HG03108 (cell line): Measurements from ENCODE around the gene TMEM97.
"Not testable (repeated sequence)": the region's sequence is repeated elsewhere in the genome, so short reads cannot be mapped to it uniquely, and the experiment has no call there.

Source experiments
- ATAC-seq: cut with Tn5 transposase; IDR thresholded peaks from one replicate; pipeline ENCODE4 v1.9.1; 2021; ENCODE audit warnings: moderate library complexity; ENCODE audit not compliant: unreplicated experiment

TMEM97 gene

GRCh38 chr17:28335959-28336871, 17.2 kb downstream of the TMEM97 start:
- ATAC-seq, result no peak

DNA sequence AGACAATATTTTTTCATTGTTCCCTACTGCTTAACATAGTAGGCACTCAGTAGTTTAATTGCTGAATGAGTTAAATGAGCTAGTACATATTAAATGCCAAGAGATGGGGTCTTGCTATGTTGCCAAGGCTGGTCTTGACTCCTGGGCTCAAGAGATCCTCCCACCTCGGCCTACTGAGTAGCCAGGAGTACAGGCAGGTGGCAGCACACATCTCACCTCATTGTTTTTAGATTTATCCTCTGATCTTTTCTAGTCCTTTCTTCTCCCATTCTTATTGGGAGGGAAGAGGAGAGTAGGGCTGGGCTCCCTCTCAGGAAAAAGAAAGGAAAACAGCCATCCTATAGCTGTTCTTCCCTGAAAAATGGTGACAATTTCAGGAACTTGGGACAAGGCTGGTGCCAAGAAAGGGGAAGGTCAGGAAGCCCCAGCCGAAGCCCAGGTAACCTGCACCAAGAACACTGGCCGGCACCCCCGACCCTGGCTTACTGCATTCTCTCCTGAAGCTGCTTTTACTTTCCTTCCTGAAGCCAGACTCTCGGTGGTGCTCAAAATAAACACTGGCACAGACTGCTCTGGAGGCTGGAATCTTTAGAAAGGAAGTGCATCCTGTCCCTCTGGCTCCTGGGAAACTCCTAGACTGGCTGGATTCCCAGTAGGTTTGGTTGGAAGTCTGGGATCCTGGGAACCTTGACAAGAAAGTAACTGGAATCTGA, 19.2 kb downstream of the TMEM97 start:
- no peak for ATAC-seq

DNA sequence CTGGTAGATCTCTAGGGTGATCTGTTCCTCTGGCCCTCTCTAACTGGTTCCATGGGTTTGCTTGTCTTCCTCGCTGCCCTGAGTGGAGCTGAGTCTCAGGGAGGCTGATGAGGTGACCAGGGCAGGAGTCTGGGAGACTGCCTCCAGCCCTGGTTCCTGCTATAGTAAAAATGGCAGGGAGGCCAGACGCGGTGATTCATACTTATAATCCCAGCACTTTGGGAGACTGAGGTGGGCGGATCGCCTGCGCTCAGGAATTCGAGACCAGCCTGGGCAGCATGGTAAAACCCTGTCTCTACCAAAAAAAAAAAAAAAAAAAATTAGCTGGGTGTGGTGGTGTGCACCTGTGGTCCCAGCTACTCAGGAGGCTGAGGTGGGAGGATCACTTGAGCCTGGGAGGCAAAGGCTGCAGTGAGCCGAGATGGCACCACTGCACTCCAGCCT, 19.8 kb downstream of the TMEM97 start:
- not testable (repeated sequence) for ATAC-seq

DNA sequence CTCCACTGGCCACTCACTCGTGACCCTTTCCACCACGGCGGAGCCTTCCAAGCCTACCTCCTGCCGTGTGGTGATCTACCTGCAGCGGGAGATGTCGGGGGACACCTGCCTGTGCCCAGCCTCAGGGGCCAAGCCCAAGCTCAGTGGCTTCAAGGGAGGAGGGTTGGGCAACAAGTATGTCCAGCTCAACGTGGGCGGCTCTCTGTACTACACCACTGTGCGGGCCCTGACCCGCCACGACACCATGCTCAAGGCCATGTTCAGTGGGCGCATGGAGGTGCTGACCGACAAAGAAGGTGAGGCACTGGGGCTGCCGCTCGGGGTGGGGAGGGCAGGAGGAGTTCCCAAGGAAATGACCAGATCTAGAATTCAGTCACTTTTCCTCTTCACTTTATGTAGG, 20.4 kb downstream of the TMEM97 start:
- no peak for ATAC-seq

- ATAC-seq, result no peak
These were observed 21.4 kb downstream of the TMEM97 start for GRCh38 chr17:28340374-28340773.

DNA sequence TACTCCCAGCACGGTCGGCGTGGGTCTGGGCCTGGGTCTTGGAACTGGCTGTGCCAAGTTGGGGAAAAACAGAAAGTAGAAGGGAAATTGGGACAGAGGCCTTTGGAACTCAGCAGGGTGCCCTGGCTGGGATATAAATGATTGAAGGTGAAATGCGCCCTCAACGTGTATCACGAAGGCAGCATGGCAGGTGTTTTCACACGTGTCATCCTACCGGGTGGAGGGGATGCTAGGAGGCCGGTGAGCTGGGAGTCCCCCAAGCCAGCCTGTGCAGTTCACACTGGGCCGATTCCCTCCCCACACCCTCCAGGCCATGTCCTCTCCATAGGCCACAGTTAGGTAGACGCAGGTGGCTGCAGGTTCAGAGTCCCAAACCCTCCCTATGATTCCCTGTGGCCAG, 22.5 kb downstream of the TMEM97 start:
- ATAC-seq, result no peak

DNA sequence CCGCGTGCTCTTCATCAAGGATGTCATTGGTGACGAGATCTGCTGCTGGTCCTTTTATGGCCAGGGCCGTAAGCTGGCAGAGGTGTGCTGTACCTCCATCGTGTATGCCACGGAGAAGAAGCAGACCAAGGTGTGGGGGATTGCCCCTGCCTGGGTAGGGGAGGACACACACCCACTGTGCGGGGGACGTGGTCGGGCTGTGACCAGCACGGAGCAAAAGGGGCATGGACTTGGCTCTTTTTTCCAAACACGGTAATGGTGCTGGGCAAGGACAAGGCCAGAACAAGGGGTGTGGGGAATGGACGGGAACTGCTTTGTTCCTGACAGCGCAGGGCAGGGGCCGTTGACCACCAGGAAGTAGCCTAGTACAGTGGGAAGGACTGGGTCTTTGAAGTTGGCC, 23.3 kb downstream of the TMEM97 start:
- ATAC-seq, result no peak

GRCh38 chr17:28343491-28343932, 24.5 kb downstream of the TMEM97 start:
- ATAC-seq, result no peak

- ATAC-seq, result no peak
These were observed 25.0 kb downstream of the TMEM97 start for GRCh38 chr17:28344011-28344410.

DNA sequence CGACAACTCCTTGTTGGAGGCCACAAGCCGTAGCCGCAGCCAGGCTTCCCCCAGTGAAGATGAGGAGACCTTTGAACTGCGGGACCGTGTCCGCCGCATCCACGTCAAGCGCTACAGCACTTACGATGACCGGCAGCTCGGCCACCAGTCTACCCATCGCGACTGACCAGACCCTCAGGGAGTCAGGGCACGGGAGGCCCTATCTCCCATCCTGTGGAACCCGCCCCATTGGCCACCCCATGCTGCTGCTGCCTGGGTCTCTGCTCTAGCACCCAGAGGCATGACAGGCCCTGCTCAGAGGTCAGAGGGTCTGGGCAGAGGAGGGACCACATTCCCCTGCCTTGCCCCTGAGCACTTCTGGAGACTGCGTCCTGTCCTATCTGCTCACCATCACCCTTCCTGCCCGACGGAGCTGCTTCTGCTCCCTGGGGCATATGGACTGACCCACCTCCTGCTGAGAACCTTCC, 25.5 kb downstream of the TMEM97 start:
- ATAC-seq, result no peak

DNA sequence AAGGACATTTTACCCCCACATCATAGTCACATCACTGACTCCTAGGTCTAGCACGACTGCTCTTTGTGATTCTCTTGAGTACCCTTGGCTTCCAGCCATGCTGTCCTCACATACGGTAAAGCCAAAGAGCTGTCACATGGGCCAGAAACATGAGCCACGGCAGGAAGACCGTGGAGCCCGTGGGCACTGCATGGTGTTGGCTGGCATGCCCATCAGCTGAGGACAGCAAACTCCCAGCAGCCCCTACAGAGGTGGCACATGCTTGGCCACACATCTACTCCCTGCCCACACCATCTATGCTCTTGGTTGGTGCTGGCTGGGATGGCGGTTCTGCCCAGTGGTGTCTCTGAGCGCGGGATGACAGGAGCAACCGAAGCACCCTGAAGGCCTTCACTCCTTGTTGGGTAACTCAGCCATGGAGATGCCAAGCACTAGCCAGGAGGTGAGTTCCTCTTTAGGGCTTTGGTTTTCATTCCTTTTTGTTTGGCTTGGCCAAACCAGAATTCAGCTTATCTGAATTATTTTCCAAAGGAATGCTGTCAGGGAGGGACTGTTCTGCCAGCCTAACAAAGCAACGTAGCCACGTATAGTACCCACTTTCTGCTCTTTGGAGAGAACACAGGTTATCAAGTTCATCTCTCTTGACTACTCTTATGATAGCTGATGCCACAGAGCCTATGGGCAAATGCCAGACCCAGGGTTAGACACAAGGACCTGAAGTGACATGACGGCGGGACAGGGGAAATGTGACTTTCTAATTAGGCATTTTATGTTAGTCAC, 26.6 kb downstream of the TMEM97 start:
- no peak for ATAC-seq

GRCh38 chr17:28346199-28346580, 27.2 kb downstream of the TMEM97 start:
- ATAC-seq, result no peak

DNA sequence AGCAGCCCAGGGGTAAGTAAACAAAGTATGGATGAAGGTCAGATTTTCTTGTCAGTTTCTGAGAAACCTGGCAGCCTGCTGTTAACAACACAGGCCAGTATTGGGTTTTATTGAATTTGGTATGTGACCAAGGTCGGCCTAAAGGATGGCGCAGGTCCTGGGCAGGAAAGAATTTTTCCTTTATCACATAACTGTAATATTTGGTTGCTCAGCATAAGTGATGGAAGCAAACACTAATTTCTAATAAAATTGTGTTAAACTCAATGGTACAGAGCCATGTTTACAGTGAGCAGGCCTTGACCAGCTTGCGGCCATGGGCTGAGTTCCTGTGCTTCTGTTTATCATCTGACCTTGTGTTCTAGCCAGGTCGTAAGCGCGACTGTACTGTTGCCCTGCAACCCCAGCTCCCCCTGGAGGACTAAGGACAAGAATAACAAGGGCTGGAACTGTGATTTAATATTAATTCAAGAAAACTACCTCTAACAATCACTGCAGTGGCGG, 27.8 kb downstream of the TMEM97 start:
- no peak for ATAC-seq

- ATAC-seq, result no peak
These were observed 28.4 kb downstream of the TMEM97 start for GRCh38 chr17:28347261-28347891.

- no peak for ATAC-seq
These were observed 30.0 kb downstream of the TMEM97 start for GRCh38 chr17:28348979-28349378.

DNA sequence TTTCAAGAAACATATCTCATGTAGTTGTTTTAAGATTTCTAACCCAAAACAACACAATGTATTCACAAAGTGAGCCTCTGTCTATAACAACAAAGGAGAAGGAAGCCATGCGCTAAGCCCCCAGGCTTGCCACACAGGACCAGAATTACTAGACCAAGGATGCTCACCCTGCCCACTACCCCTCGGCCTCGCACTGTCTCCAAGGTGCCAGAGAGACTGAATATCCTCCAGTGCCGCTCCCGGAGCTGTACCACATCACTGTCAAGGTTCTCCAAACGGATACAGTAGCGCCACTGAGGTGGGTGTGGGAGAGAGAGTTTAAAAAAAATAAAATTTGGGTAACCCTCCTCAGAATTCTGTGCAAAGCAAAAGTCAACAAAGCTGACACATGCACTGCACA, 31.3 kb downstream of the TMEM97 start:
- ATAC-seq, result no peak

DNA sequence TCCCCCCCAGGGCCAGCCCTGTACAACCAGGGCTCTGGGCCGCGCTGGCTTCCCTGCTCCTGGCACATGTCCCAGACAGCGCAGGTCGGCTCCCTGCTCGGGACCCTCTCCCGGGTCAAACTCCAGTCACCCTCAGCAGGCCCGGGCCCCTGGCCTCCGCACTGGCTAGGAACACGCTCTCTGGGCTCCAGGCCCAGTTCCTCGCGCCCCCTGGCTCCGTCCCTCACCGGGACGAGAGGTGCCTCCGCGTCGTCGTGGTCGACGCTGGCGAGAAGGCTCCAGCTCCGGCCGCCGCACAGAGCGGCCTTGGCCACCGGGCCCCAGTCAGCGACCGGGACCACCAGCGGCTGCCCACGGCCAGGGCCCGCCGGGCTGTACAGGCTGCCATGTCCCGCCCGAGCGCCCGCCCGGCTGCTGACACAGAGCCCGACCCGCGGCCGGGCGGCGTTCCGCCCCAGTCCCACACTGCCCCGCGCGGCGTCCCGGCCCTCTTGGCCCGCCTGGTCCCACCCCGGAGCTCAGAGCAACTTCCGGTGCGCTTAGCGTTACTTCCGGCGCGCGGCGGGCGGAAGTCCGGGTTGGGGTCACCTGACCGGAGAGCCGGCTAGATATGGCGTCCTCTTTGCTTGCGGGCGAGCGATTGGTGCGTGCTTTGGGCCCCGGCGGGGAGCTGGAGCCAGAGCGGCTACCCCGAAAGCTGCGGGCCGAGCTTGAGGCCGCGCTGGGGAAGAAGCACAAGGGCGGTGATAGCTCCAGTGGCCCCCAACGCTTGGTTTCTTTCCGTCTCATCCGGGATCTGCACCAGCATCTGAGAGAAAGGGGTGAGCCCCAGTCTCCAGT, 38.3 kb downstream of the TMEM97 start, which contains the start of gene POLDIP2:
Gene POLDIP2, minus strand, starts transcription at position 467 of the 840 bp plus-strand sequence. Its CDS starts 79 bp downstream, at position 388.
- peak; percentile 95 for ATAC-seq

GRCh38 chr17:28357901-28358197, 38.8 kb downstream of the TMEM97 start:
- ATAC-seq, result no peak

DNA sequence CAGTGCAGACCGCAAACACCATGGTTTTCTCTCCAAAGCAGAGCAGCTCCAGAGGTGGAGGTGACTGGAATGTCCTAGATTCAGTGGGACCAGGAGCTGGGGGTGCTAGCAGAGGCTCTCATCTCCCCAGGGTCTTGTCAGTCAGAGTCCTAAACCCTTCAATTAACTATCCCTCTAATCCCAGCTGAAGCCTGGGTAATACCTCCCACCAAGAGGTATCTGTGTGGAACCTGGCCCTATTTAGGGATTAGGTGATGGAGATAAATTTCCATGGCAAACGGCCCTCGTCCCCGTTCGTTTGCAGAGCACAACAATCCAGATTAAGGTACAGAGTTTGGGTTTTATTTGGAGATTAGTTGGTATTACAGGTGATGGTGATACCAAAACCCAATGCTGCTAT, 44.2 kb downstream of the TMEM97 start:
- no peak for ATAC-seq
